ENCODE measurements around the gene SMAP1.
"Not testable (repeated sequence)": the region's sequence is repeated elsewhere in the genome, so short reads cannot be mapped to it uniquely, and the experiment has no call there.

SMAP1 gene

GRCh38 chr6:70753870-70754380, 86.2 kb downstream of the SMAP1 start:
- TF ChIP-seq TAF1 (IDR thresholded peaks at IDR 0.05; ENCODE audit: borderline replicate concordance, low read depth, low read length) = no peak
- no peak for TF ChIP-seq POLR2A (IDR thresholded peaks at IDR 0.05; ENCODE audit: low read depth, low read length)
- TF ChIP-seq POLR2AphosphoS5 (IDR thresholded peaks at IDR 0.05; ENCODE audit: low read depth, low read length) = no peak
- FAIRE-seq (no peak), DNase-seq (ENCODE audit: insufficient read length) (no peak)

GRCh38 chr6:70758883-70759282, 91.2 kb downstream of the SMAP1 start:
- no peak for DNase-seq (ENCODE audit: insufficient read length)
- no peak for TF ChIP-seq TAF1 (IDR thresholded peaks at IDR 0.05; ENCODE audit: borderline replicate concordance, low read depth, low read length)
- TF ChIP-seq POLR2A (IDR thresholded peaks at IDR 0.05; ENCODE audit: low read depth, low read length) = no peak
- no peak for TF ChIP-seq POLR2AphosphoS5 (IDR thresholded peaks at IDR 0.05; ENCODE audit: low read depth, low read length)
- no peak for FAIRE-seq

GRCh38 chr6:70763754-70764510, 96.2 kb downstream of the SMAP1 start:
- no peak for DNase-seq (ENCODE audit: insufficient read length)
- FAIRE-seq = no peak
- TF ChIP-seq POLR2A (IDR thresholded peaks at IDR 0.05; ENCODE audit: low read depth, low read length) (no peak), POLR2AphosphoS5 (IDR thresholded peaks at IDR 0.05; ENCODE audit: low read depth, low read length) (no peak), TAF1 (IDR thresholded peaks at IDR 0.05; ENCODE audit: borderline replicate concordance, low read depth, low read length) (no peak)

GRCh38 chr6:70764706-70765105, 97.0 kb downstream of the SMAP1 start:
- DNase-seq (ENCODE audit: insufficient read length) = no peak
- FAIRE-seq = no peak
- no peak for TF ChIP-seq POLR2A (IDR thresholded peaks at IDR 0.05; ENCODE audit: low read depth, low read length)
- TF ChIP-seq POLR2AphosphoS5 (IDR thresholded peaks at IDR 0.05; ENCODE audit: low read depth, low read length) = no peak

GRCh38 chr6:70771351-70771750, 103.7 kb downstream of the SMAP1 start:
- FAIRE-seq; DNase-seq (ENCODE audit: insufficient read length): not testable (repeated sequence)

- no peak for TF ChIP-seq POLR2AphosphoS5 (IDR thresholded peaks at IDR 0.05; ENCODE audit: low read depth, low read length)
- no peak for TF ChIP-seq POLR2A (IDR thresholded peaks at IDR 0.05; ENCODE audit: low read depth, low read length)
- no peak for TF ChIP-seq TAF1 (IDR thresholded peaks at IDR 0.05; ENCODE audit: borderline replicate concordance, low read depth, low read length)
- FAIRE-seq = no peak
- DNase-seq (ENCODE audit: insufficient read length) = no peak
These were observed 112.3 kb downstream of the SMAP1 start for GRCh38 chr6:70779934-70780333.

GRCh38 chr6:70790483-70791224, 123.0 kb downstream of the SMAP1 start:
- no peak for FAIRE-seq
- no peak for DNase-seq (ENCODE audit: insufficient read length)
- TF ChIP-seq POLR2A (IDR thresholded peaks at IDR 0.05; ENCODE audit: low read depth, low read length) (no peak), TAF1 (IDR thresholded peaks at IDR 0.05; ENCODE audit: borderline replicate concordance, low read depth, low read length) (no peak), POLR2AphosphoS5 (IDR thresholded peaks at IDR 0.05; ENCODE audit: low read depth, low read length) (no peak)

- DNase-seq (ENCODE audit: insufficient read length) (no peak), FAIRE-seq (no peak)
- TF ChIP-seq POLR2AphosphoS5 (IDR thresholded peaks at IDR 0.05; ENCODE audit: low read depth, low read length) = no peak
- no peak for TF ChIP-seq TAF1 (IDR thresholded peaks at IDR 0.05; ENCODE audit: borderline replicate concordance, low read depth, low read length)
- TF ChIP-seq POLR2A (IDR thresholded peaks at IDR 0.05; ENCODE audit: low read depth, low read length) = no peak
These were observed 129.9 kb downstream of the SMAP1 start for GRCh38 chr6:70797625-70798024.

GRCh38 chr6:70806086-70806485, 138.4 kb downstream of the SMAP1 start:
- DNase-seq (ENCODE audit: insufficient read length) (no peak), FAIRE-seq (no peak)
- TF ChIP-seq TAF1 (IDR thresholded peaks at IDR 0.05; ENCODE audit: borderline replicate concordance, low read depth, low read length) = no peak
- no peak for TF ChIP-seq POLR2AphosphoS5 (IDR thresholded peaks at IDR 0.05; ENCODE audit: low read depth, low read length)
- no peak for TF ChIP-seq POLR2A (IDR thresholded peaks at IDR 0.05; ENCODE audit: low read depth, low read length)

GRCh38 chr6:70811788-70812187, 144.1 kb downstream of the SMAP1 start:
- TF ChIP-seq POLR2A (IDR thresholded peaks at IDR 0.05; ENCODE audit: low read depth, low read length) = no peak
- no peak for TF ChIP-seq TAF1 (IDR thresholded peaks at IDR 0.05; ENCODE audit: borderline replicate concordance, low read depth, low read length)
- TF ChIP-seq POLR2AphosphoS5 (IDR thresholded peaks at IDR 0.05; ENCODE audit: low read depth, low read length) = no peak
- FAIRE-seq = no peak
- DNase-seq (ENCODE audit: insufficient read length) = no peak

- no peak for FAIRE-seq
- TF ChIP-seq POLR2AphosphoS5 (IDR thresholded peaks at IDR 0.05; ENCODE audit: low read depth, low read length) = no peak
- TF ChIP-seq POLR2A (IDR thresholded peaks at IDR 0.05; ENCODE audit: low read depth, low read length) = no peak
- no peak for TF ChIP-seq TAF1 (IDR thresholded peaks at IDR 0.05; ENCODE audit: borderline replicate concordance, low read depth, low read length)
- DNase-seq (ENCODE audit: insufficient read length) = no peak
These were observed 146.2 kb downstream of the SMAP1 start for GRCh38 chr6:70813885-70814284.

GRCh38 chr6:70819646-70820045, 152.0 kb downstream of the SMAP1 start:
- TF ChIP-seq POLR2A (IDR thresholded peaks at IDR 0.05; ENCODE audit: low read depth, low read length) = no peak
- no peak for TF ChIP-seq TAF1 (IDR thresholded peaks at IDR 0.05; ENCODE audit: borderline replicate concordance, low read depth, low read length)
- no peak for TF ChIP-seq POLR2AphosphoS5 (IDR thresholded peaks at IDR 0.05; ENCODE audit: low read depth, low read length)
- DNase-seq (ENCODE audit: insufficient read length) (no peak), FAIRE-seq (no peak)

Data from GM12892 (cell line).